Left forelimb (tissue), 1 donor: ENCODE measurements around the gene GALR2.

Experiments used
- DNase-seq: peaks from one replicate; pipeline ENCODE4 v3.0.0-alpha.2; 2018; ENCODE audit warnings: low spot score

Gene GALR2

GRCh38 chr17:76125922-76126321 lies 51.3 kb downstream of the GALR2 start:
- DNase-seq: no peak
